Lower leg skin (tissue), 4 donors: ENCODE data around the gene KCTD13. TPM values are rescaled to one million over a fixed set of nuclear protein-coding genes. Genes with fewer than 3 reads are reported as not detected.
"Not testable (repeated sequence)": the region's sequence is repeated elsewhere in the genome, so short reads cannot be mapped to it uniquely, and the experiment has no call there.

Source experiments
- DNase-seq, 2 donors: peaks; one replicate each; pipeline ENCODE4 v3.0.0-alpha.2; 2019; ENCODE audit warnings: low spot score in 2 of 2
- H3K4me3 ChIP-seq: fragments of 200-600 bp; sonication (generic); 2 replicates; pipeline ENCODE4 v1.5.1; 2017; ENCODE audit warnings: mild to moderate bottlenecking, low read depth; ENCODE audit not compliant: poor library complexity, severe bottlenecking
- POLR2A ChIP-seq, 2 donors: fragments of 450-650 bp; IDR thresholded peaks; one replicate each; pipeline ENCODE4 v1.6.1; 2016 to 2017; ENCODE audit warnings: antibody characterized with exemption in 2 of 2, mild to moderate bottlenecking in 1 of 2, moderate library complexity in 1 of 2
- WGBS, 2 donors: methylation state at CpG; one replicate each; pipeline ENCODE4 v1.1.5; 2018; 5-methylcytosine and 5-hydroxymethylcytosine counted together
- intact Hi-C: fragments of 100-400 bp; cut with DNase I; formaldehyde crosslinking; loops from one replicate; pipeline ENCODE4 v1.15.0; 2023; ENCODE audit warnings: low total_unique reads
- total RNA-seq, 4 donors: library from RNA; depleted of rRNA; stranded (reverse); fragments of >200 nt; gene quantifications; one replicate each; pipeline ENCODE4 v1.1.0, GENCODE V29; 2016
- TF ChIP-seq, protein P1 (sequence below), 3 donors: fragments of 450-650 bp; IDR thresholded peaks; one replicate each; pipeline ENCODE4 v1.5.1; 2016; ENCODE audit warnings: antibody characterized with exemption in 3 of 3, mild to moderate bottlenecking in 3 of 3, moderate library complexity in 2 of 3

Gene KCTD13
- total RNA-seq, 4 donors from 2014 or later = 19.7 to 34.4 (median 26.0) TPM

DNA sequence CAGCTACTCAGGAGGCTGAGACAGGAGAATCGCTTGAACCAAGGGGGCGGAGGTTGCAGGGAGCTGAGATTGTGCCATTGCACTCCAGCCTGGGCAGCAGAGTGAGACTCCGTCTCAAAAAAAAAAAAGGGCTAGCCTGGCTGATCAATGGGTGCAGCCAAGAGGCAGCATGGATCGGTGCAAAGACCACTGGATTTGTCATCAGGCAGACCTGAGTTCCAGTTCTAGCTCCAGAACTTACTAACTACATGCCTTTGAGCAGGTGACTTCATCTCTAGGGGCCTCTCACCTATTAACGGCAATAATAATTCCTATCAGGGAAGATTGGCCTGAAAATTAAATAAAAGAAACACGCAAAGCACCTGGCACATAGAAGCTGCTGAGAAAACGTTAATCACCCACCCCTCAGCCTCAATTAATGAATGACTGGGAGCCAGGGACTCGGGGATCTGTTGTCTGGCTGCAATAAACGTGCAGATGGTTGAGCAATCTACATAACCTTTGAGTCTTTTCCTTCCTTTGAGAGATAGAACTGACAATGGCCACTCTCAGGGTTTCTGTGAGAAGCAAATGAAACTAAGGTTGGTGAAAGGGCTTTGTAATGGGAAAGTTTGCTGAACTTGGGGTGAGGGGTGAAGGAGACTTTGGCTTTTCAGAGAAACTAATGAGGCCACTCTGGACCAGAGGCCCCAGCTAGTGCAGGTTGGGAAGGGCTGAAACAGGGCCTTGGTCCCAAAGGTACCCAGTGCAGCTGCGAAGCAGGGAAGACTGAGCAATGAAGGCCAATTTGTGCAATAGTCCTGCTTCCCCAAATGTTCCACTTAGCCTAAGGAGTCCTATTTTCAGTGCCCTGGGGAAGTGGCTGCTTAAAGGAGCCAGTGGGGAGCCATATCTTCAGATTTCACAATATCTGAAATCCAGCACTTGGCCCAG is 34.2 kb downstream of the KCTD13 start:
- H3K4me3 ChIP-seq = no peak overlapping the region
- intact Hi-C loops = no loop called here
- no peak for TF ChIP-seq POLR2A (IDR thresholded peaks at IDR 0.05)
- TF ChIP-seq, protein P1, sequence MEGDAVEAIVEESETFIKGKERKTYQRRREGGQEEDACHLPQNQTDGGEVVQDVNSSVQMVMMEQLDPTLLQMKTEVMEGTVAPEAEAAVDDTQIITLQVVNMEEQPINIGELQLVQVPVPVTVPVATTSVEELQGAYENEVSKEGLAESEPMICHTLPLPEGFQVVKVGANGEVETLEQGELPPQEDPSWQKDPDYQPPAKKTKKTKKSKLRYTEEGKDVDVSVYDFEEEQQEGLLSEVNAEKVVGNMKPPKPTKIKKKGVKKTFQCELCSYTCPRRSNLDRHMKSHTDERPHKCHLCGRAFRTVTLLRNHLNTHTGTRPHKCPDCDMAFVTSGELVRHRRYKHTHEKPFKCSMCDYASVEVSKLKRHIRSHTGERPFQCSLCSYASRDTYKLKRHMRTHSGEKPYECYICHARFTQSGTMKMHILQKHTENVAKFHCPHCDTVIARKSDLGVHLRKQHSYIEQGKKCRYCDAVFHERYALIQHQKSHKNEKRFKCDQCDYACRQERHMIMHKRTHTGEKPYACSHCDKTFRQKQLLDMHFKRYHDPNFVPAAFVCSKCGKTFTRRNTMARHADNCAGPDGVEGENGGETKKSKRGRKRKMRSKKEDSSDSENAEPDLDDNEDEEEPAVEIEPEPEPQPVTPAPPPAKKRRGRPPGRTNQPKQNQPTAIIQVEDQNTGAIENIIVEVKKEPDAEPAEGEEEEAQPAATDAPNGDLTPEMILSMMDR (IDR thresholded peaks at IDR 0.05) = no peak
- no peak for DNase-seq
- WGBS, 2 donors = 63 to 71% methylated on average over 10 of the region's 10 CpGs

DNA sequence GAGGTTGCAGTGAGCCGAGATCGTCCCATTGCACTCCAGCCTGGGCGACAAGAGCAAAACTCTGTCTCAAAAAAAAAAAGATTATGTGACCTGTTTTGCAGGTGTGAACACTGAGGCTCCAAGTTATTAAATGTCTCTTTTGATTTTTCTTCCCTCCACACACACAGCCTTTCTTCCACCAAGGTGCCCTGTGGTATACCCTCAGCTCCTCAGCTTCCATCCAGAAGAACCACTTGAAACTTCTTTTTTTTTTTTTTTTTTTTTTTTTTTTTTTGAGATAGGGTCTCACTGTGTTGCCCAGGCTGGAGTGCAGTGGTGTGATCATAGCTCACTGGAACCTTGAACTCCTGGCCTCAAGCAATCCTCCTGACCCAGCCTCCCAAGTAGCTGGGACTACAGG is 36.7 kb downstream of the KCTD13 start:
- H3K4me3 ChIP-seq, intact Hi-C loops, DNase-seq: not testable (repeated sequence)
- 93 to 94% methylated on average over 3 of the region's 3 CpGs for WGBS, 2 donors

DNA sequence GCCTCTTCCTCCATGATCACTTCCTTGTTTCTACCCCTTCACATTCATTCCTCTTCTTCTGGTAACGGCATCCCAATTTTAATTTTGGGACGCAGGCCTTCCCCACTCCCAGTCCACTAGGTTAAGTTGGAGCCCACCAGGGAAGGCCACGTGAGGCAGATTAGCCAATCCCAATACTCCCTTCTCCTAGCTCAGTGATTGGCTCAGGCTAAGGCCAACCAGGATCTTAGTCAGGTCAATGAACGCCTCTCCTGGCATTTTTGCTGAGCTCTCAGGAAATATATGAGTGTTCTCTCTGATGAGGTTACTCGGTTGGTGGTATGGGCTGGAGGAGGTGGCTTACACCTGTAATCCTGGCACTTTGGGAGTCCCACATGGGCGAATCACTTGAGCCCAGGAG is 42.0 kb downstream of the KCTD13 start:
- intact Hi-C loops = no loop called here
- TF ChIP-seq POLR2A (IDR thresholded peaks at IDR 0.05) = no peak
- TF ChIP-seq, protein P1 (IDR thresholded peaks at IDR 0.05) = no peak
- WGBS, 2 donors = 57 to 86% methylated on average over 6 of the region's 6 CpGs
- DNase-seq = no peak
- no peak overlapping the region for H3K4me3 ChIP-seq

DNA sequence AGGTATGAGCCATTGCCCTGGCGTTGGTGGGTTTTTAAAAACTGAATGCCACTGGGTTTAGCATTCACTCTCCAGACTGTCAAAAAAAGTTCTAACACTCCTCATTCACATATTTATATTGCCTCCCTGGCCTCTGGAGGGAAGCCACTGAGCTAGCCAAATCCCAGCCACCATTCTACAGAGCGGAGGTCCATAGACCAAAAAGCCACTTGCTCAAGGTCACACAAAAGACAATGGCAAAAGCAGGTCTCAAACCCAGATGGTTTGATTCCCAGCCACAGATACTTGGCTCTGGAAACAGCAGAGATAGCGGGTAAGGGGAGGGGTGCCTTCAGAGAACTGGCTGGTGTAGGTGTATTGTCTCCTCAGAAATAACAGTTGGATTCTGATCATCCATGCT is 45.0 kb downstream of the KCTD13 start:
- DNase-seq = no peak
- H3K4me3 ChIP-seq = no peak overlapping the region
- intact Hi-C loops = no loop called here
- 86 to 89% methylated on average over 3 of the region's 3 CpGs for WGBS, 2 donors
- TF ChIP-seq, protein P1 (IDR thresholded peaks at IDR 0.05) = no peak
- TF ChIP-seq POLR2A (IDR thresholded peaks at IDR 0.05) = no peak

DNA sequence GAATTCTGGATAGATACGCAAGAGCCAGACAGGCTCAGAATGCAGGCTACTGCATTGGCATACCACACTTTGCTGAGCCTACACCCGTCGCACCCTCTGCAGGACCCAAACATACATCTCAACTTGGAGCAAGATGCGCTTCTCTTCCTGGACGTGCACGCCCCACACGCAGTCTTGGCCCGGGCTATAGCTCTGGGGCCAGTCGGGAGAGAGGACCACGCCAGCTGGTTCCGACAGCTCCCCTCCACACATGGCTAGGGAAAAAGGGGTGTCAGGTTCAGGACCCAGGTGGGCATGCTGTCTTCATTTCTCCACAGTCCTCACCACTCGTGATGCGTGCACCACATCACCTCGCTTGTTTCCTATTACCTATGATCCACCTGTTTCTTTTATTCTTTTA is 47.9 kb downstream of the KCTD13 start:
- WGBS, 2 donors = 91 to 93% methylated on average over 14 of the region's 14 CpGs
- H3K4me3 ChIP-seq = no peak overlapping the region
- TF ChIP-seq, protein P1 (IDR thresholded peaks at IDR 0.05) = no peak
- TF ChIP-seq POLR2A (IDR thresholded peaks at IDR 0.05) = no peak

DNA sequence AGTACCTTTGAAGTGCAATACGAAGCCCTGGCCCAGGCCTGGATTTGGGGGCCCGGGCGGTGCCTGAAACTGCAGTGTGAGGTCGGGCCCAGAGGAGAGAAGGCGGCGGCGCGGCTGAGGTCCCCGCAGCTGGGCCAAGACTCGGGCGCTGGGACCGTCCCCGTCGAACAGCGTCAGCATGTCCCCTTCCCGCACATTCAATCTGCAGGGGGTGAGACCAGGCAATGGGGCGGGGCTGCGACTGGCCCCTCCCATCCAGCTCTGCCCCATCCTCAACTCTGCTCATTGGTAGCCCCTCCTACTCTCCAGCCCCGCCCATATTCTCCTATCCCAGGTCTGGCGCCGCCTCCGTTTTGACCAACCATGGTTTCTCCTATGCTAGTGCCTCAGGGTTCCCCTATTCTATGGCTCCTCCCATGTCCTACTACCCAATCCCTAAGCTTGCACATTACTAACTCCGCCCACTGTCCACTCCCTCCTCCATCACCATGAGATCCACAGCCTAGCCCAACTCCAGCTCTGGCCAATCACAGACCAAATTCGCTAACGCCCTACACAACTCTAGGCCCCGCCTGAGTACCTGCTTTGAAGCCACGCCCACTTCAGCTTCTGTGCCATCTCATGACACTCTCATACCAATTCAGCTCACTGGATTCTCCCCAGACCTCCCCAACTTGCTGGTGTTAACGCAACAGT is 48.6 kb downstream of the KCTD13 start:
- no peak overlapping the region for H3K4me3 ChIP-seq
- no peak for TF ChIP-seq POLR2A (IDR thresholded peaks at IDR 0.05)
- TF ChIP-seq, protein P1 (IDR thresholded peaks at IDR 0.05) = no peak
- 18% methylated on average over 26 to 28 of the region's 28 CpGs for WGBS, 2 donors
- intact Hi-C loops = no loop called here
- DNase-seq = no peak

More for the DNA sequence above, 47.9 kb downstream of the KCTD13 start:
- intact Hi-C loops = no loop called here
- DNase-seq = no peak
